Measurements from ENCODE around the gene TMEM239.
"Not testable (repeated sequence)": the region's sequence is repeated elsewhere in the genome, so short reads cannot be mapped to it uniquely, and the experiment has no call there.

Gene TMEM239

DNA sequence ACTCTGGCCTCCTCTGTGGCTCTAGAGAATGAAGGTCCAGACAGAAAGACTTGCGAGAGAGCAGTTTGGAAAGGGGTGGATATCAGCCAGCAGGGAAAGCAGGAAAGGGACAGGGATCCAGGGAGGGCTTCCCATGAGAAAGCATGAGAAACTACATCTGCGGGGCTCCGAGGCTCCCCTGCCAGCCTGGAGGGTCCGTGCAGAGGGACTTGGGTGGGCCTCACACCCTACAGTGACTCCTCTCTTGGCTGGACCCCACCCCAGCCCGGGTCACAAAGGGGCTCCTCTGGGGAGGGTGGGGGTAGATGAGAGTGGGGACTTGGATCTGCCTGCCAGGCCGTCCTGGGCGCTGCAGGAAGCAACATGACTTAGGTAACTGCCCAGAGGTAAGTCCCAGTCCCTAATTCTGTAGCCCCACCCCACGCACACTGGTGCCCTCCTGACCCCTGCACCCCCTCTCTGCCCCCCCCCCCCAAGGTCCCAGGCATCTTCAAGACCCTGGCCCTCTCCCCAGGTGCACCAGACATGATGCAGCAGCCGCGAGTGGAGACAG is at the start of gene TMEM239:
TMEM239 (plus strand) TSS at position 335 of the 553 bp plus-strand sequence; CDS start at position 526, 191 bp downstream.
- H3K27ac ChIP-seq = no peak within 1 kb of the TSS
- DNase-seq (ENCODE audit: low spot score) = no peak
- TF ChIP-seq, protein P1, sequence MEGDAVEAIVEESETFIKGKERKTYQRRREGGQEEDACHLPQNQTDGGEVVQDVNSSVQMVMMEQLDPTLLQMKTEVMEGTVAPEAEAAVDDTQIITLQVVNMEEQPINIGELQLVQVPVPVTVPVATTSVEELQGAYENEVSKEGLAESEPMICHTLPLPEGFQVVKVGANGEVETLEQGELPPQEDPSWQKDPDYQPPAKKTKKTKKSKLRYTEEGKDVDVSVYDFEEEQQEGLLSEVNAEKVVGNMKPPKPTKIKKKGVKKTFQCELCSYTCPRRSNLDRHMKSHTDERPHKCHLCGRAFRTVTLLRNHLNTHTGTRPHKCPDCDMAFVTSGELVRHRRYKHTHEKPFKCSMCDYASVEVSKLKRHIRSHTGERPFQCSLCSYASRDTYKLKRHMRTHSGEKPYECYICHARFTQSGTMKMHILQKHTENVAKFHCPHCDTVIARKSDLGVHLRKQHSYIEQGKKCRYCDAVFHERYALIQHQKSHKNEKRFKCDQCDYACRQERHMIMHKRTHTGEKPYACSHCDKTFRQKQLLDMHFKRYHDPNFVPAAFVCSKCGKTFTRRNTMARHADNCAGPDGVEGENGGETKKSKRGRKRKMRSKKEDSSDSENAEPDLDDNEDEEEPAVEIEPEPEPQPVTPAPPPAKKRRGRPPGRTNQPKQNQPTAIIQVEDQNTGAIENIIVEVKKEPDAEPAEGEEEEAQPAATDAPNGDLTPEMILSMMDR (conservative IDR thresholded peaks at IDR 0.05; ENCODE audit: low read depth) = no peak
- ChIA-PET CTCF (no interaction called here), POLR2A (ENCODE audit: low non-redundant PET) (no interaction called here)

DNA sequence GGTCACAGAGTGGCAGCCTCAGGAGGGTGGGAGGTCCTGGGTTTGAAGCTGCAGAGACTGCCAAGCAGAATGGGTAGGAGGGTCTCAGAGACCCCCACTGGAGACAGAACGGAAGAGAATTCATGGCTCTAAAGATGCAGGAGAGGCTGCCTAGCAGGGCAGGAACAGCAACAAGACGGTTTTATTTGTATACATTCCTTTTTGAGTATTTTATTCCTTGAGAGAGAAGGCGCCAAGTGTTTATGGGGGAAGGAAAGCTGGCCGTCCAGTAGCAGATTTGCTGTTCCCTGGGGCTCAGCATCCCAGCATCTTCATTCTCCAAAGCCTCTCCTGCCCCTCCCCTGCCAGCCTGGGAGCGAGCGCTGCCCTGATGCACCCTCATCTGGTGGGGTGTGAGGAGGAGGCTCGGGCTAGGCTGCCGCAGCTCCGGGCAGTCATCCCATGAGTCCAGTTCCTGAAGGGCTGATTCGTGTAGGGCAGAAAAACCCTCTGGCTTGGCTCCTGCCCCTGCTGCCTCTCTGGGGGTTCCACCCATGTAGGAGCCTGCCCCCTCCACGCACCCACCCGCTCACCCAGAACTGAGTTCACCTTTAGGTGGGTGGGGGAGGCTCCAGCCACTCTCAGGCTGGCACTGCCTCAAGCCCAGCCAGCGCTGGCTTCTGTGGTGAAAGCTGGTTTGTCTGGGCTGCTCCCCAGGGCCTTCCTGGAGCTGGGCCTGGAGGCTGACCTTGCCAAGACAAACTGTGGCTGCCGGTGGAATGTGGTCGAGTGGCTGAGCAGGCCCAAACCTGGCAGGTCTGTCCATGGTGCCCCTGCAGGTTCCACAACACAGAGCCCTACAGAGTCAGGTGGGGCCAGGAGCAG is 48.2 kb upstream of the TMEM239 start:
- H3K27ac ChIP-seq = peak overlapping the region; percentile 64
- ChIA-PET POLR2A (ENCODE audit: low non-redundant PET) (no interaction called here), CTCF (interaction anchor here (0.5 to 2.7 kb wide), 2 partner anchors 15 to 491 kb away, joined by 3 to 19 read pairs; no protein-coding TSS in a partner anchor)
- DNase-seq (ENCODE audit: low spot score) = peak; percentile 82
- TF ChIP-seq, protein P1 (conservative IDR thresholded peaks at IDR 0.05; ENCODE audit: low read depth) = no peak

- TF ChIP-seq, protein P1 (conservative IDR thresholded peaks at IDR 0.05; ENCODE audit: low read depth) = no peak
- peak overlapping the region; percentile 64 for H3K27ac ChIP-seq
- POLR2A ChIA-PET (ENCODE audit: low non-redundant PET) = no interaction called here
- CTCF ChIA-PET = interaction anchor here (2.7 kb wide), 1 partner anchor 16 kb away, joined by 19 read pairs; no protein-coding TSS in a partner anchor
- no peak for DNase-seq (ENCODE audit: low spot score)
These were observed 47.5 kb upstream of the TMEM239 start for GRCh38 chr20:2768632-2769015.

GRCh38 chr20:2770091-2770490 is 46.1 kb upstream of the TMEM239 start:
- DNase-seq (ENCODE audit: low spot score); POLR2A ChIA-PET (ENCODE audit: low non-redundant PET); H3K27ac ChIP-seq; CTCF ChIA-PET: not testable (repeated sequence)

- ChIA-PET POLR2A (ENCODE audit: low non-redundant PET) (no interaction called here), CTCF (interaction anchor here (0.6 kb wide), 2 partner anchors 28 to 56 kb away, joined by 4 read pairs; no protein-coding TSS in a partner anchor)
- H3K27ac ChIP-seq = no peak overlapping the region
- no peak for DNase-seq (ENCODE audit: low spot score)
- TF ChIP-seq, protein P1 (conservative IDR thresholded peaks at IDR 0.05; ENCODE audit: low read depth) = no peak
These were observed 44.5 kb upstream of the TMEM239 start for GRCh38 chr20:2771631-2772080.

- TF ChIP-seq, protein P1 (conservative IDR thresholded peaks at IDR 0.05; ENCODE audit: low read depth) = no peak
- no peak for DNase-seq (ENCODE audit: low spot score)
- H3K27ac ChIP-seq = no peak overlapping the region
- CTCF ChIA-PET = no interaction called here
- POLR2A ChIA-PET (ENCODE audit: low non-redundant PET) = no interaction called here
These were observed 42.4 kb upstream of the TMEM239 start for GRCh38 chr20:2773812-2774211.
